IgD-negative memory B cell (primary cell): Measurements from ENCODE around the gene TCP10L. TPM values are rescaled to one million over a fixed set of nuclear protein-coding genes. Genes with fewer than 3 reads are reported as not detected.
A peak's percentile ranks its signal among the peaks of the same experiment; 100 is the strongest.

Experiments
- H3K27ac Mint-ChIP-seq, 3 donors: one replicate each; pipeline ENCODE4 v1.8.0; 2020 to 2022; ENCODE audit warnings: mild to moderate bottlenecking in 3 of 3, mixed read lengths in 3 of 3, moderate library complexity in 1 of 3
- H3K27me3 Mint-ChIP-seq: one replicate; pipeline ENCODE4 v1.8.0; 2021; ENCODE audit warnings: mixed read lengths
- H3K36me3 Mint-ChIP-seq: one replicate; pipeline ENCODE4 v1.8.0; 2020; ENCODE audit warnings: mild to moderate bottlenecking, mixed read lengths
- H3K4me1 Mint-ChIP-seq, 3 donors: one replicate each; pipeline ENCODE4 v1.8.0; 2020 to 2022; ENCODE audit warnings: mixed read lengths in 3 of 3, mild to moderate bottlenecking in 1 of 3
- H3K4me3 Mint-ChIP-seq, 4 donors: one replicate each; pipeline ENCODE4 v1.8.0; 2020 to 2022; ENCODE audit warnings: mild to moderate bottlenecking in 4 of 4, mixed read lengths in 4 of 4, moderate library complexity in 3 of 4
- H3K9me3 Mint-ChIP-seq, 3 donors: one replicate each; pipeline ENCODE4 v1.8.0; 2020 to 2021; ENCODE audit warnings: mixed read lengths in 3 of 3, mild to moderate bottlenecking in 1 of 3
- polyA plus RNA-seq: library from polyadenylated mRNA; unstranded; fragments of 300-500 nt; fragmentation: Illumina TruSeq; gene quantifications from one replicate; pipeline ENCODE4 v1.2.3, GENCODE V29; 2021

The TCP10L gene
- polyA plus RNA-seq, 1 donor from 2014 or later, result 0.28 TPM

- Mint-ChIP-seq H3K36me3 (peaks cover 2% of the 10 kb centered on the region), H3K27ac (peak overlapping the region in 1 of 3 donors; percentile 57), H3K4me3 (no peak overlapping the region), H3K9me3 (no peaks in the 10 kb centered on the region), H3K27me3 (no peaks in the 10 kb centered on the region), H3K4me1 (peaks cover 0 to 5% (median 0%) of the 10 kb centered on the region in 3 donors)
These were observed 13.8 kb upstream of the TCP10L start for GRCh38 chr21:32599091-32599490.

GRCh38 chr21:32597205-32597604, 11.9 kb upstream of the TCP10L start:
- H3K27ac Mint-ChIP-seq, result peak overlapping the region in 1 of 3 donors; percentile 80
- H3K27me3 Mint-ChIP-seq, result no peaks in the 10 kb centered on the region
- H3K4me3 Mint-ChIP-seq, result no peak overlapping the region
- peaks cover 0 to 5% (median 0%) of the 10 kb centered on the region in 3 donors for H3K4me1 Mint-ChIP-seq
- H3K9me3 Mint-ChIP-seq, result no peaks in the 10 kb centered on the region
- no peaks in the 10 kb centered on the region for H3K36me3 Mint-ChIP-seq

GRCh38 chr21:32595431-32595830, 10.1 kb upstream of the TCP10L start:
- Mint-ChIP-seq H3K27ac (no peak overlapping the region), H3K36me3 (peaks cover 3% of the 10 kb centered on the region), H3K9me3 (no peaks in the 10 kb centered on the region), H3K4me3 (no peak overlapping the region), H3K27me3 (no peaks in the 10 kb centered on the region), H3K4me1 (peaks cover 0 to 3% (median 0%) of the 10 kb centered on the region in 3 donors)

DNA sequence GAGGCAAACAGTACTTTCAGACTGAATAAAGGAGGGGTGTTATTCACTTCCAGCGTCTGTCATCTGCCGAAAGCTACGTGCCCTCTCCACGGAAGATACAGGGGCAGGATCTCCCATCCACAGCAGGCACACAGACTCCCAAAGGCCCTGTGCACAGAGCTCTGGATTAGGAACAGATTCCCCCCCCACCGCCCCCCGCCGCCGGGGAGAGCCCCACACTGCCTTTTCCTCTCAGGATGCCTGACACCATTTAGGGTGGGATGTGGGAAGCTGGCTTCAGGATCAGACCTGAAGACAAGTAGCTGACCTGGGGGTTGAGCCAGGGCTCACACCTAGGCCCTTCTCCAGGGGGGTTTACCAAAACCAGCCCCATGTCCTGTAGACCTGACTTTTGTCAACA, 8.4 kb upstream of the TCP10L start:
- H3K27ac Mint-ChIP-seq, result no peak overlapping the region
- H3K9me3 Mint-ChIP-seq, result no peaks in the 10 kb centered on the region
- no peak overlapping the region for H3K4me3 Mint-ChIP-seq
- H3K4me1 Mint-ChIP-seq, result no peaks in the 10 kb centered on the region
- no peaks in the 10 kb centered on the region for H3K27me3 Mint-ChIP-seq
- H3K36me3 Mint-ChIP-seq, result peaks cover 3% of the 10 kb centered on the region

GRCh38 chr21:32592929-32593502, 7.7 kb upstream of the TCP10L start:
- Mint-ChIP-seq H3K27me3 (no peaks in the 10 kb centered on the region), H3K4me1 (no peaks in the 10 kb centered on the region), H3K27ac (no peak overlapping the region), H3K4me3 (no peak overlapping the region), H3K36me3 (peaks cover 3% of the 10 kb centered on the region), H3K9me3 (no peaks in the 10 kb centered on the region)

DNA sequence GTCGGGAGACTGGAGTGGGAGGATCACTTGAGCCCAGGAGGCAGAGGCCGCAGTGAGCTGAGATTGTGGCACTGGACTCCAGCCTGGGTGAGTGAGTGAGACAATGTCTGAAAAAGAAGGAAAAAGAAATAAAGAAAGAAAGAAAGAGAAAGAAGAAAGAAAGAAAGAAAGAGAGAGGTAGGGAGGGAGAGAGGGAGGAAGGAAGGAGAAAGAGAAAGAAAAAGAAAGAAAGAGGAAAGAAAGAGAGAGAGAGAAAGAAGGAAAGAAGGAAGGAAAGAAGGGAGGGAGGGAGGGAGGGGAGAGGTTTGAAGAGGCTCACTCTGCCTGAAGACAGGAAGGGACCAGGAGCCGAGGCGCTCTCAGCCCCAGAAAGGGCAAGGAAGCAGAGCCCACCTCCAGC, 4.8 kb upstream of the TCP10L start:
- H3K27me3 Mint-ChIP-seq, result no peaks in the 10 kb centered on the region
- peaks cover 3% of the 10 kb centered on the region for H3K36me3 Mint-ChIP-seq
- no peaks in the 10 kb centered on the region for H3K9me3 Mint-ChIP-seq
- H3K27ac Mint-ChIP-seq, result no peak overlapping the region
- no peak overlapping the region for H3K4me3 Mint-ChIP-seq
- no peaks in the 10 kb centered on the region for H3K4me1 Mint-ChIP-seq

GRCh38 chr21:32587651-32588050, 2.3 kb upstream of the TCP10L start:
- Mint-ChIP-seq H3K27me3 (peaks cover 4% of the 10 kb centered on the region), H3K4me1 (no peaks in the 10 kb centered on the region), H3K36me3 (peaks cover 3% of the 10 kb centered on the region), H3K9me3 (no peaks in the 10 kb centered on the region), H3K27ac (no peak overlapping the region), H3K4me3 (no peak overlapping the region)

- no peaks in the 10 kb centered on the region for H3K9me3 Mint-ChIP-seq
- H3K36me3 Mint-ChIP-seq, result peaks cover 3% of the 10 kb centered on the region
- no peak overlapping the region for H3K27ac Mint-ChIP-seq
- no peaks in the 10 kb centered on the region for H3K4me1 Mint-ChIP-seq
- no peak overlapping the region for H3K4me3 Mint-ChIP-seq
- peaks cover 4% of the 10 kb centered on the region for H3K27me3 Mint-ChIP-seq
These were observed 1.8 kb upstream of the TCP10L start for GRCh38 chr21:32587120-32587519.

DNA sequence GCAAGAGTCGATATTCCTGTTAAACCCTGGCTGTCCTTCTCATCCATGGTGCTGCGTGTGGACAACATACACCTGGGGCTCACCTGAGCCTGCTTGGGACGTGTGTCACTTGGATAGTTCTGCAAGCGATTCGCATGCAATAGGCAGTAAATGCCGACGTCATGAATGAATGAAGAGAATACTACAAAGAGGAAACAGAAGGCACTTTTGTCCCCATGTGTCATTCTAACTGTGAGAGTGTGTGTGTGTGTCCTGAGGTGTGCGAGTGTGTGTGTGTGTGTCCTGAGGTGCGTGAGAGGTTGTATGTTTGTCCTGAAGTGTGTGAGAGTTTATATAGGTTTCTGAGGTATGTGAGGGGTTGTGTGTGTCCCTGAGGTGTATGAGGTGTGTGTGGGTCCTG, 647 bp upstream of the TCP10L start:
- H3K36me3 Mint-ChIP-seq, result peaks cover 2% of the 10 kb centered on the region
- H3K4me1 Mint-ChIP-seq, result no peaks in the 10 kb centered on the region
- peaks cover 4% of the 10 kb centered on the region for H3K27me3 Mint-ChIP-seq
- H3K9me3 Mint-ChIP-seq, result no peaks in the 10 kb centered on the region
- no peak overlapping the region for H3K4me3 Mint-ChIP-seq
- no peak overlapping the region for H3K27ac Mint-ChIP-seq

- H3K27ac Mint-ChIP-seq, result no peak overlapping the region
- peaks cover 4% of the 10 kb centered on the region for H3K27me3 Mint-ChIP-seq
- H3K4me1 Mint-ChIP-seq, result no peaks in the 10 kb centered on the region
- no peak overlapping the region for H3K4me3 Mint-ChIP-seq
- H3K9me3 Mint-ChIP-seq, result no peaks in the 10 kb centered on the region
- no peaks in the 10 kb centered on the region for H3K36me3 Mint-ChIP-seq
These were observed 851 bp downstream of the TCP10L start for GRCh38 chr21:32584472-32584871.

DNA sequence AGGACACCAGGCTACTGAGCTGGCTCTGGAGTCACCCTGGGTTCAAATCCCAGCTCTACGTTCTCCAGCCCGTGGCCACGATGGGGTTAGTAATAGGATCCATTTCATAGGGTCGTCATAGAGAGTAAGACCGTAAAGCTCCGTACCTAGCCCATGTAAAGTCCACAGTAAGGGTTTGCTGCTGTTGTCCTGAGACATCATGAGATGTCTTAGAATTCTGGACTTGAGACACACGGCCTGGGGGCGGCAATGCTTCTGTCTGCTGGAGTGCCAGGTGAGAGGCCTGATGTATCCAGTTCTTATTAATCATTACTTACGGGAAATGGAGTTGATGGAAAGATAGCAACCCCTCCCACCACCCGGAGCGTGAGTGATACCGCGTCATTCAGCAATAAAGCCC, 3.6 kb downstream of the TCP10L start:
- Mint-ChIP-seq H3K4me1 (no peaks in the 10 kb centered on the region), H3K4me3 (no peak overlapping the region), H3K27me3 (peaks cover 4% of the 10 kb centered on the region), H3K36me3 (no peaks in the 10 kb centered on the region), H3K9me3 (no peaks in the 10 kb centered on the region), H3K27ac (no peak overlapping the region)

DNA sequence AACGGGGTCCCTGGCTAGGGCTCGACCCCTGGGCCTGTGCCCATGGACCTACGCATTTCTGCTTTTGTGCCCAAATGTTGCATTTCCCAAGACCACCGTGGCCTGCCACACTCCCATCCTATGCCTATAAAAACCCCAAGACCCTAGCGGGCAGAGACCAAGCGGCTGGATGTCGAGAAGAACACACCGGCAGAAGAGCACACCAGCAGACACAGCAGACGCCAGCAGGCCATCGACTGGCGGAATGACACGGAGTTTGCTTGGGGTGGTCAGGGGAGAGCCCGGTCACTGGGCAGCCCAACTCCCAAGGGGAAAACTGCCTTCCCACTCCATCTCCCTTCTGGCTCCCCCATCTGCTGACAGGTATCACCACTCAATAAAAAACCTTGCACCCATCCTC, 4.4 kb downstream of the TCP10L start:
- H3K4me3 Mint-ChIP-seq, result no peak overlapping the region
- no peaks in the 10 kb centered on the region for H3K4me1 Mint-ChIP-seq
- no peaks in the 10 kb centered on the region for H3K9me3 Mint-ChIP-seq
- H3K27ac Mint-ChIP-seq, result no peak overlapping the region
- H3K27me3 Mint-ChIP-seq, result peaks cover 4% of the 10 kb centered on the region
- H3K36me3 Mint-ChIP-seq, result no peaks in the 10 kb centered on the region

DNA sequence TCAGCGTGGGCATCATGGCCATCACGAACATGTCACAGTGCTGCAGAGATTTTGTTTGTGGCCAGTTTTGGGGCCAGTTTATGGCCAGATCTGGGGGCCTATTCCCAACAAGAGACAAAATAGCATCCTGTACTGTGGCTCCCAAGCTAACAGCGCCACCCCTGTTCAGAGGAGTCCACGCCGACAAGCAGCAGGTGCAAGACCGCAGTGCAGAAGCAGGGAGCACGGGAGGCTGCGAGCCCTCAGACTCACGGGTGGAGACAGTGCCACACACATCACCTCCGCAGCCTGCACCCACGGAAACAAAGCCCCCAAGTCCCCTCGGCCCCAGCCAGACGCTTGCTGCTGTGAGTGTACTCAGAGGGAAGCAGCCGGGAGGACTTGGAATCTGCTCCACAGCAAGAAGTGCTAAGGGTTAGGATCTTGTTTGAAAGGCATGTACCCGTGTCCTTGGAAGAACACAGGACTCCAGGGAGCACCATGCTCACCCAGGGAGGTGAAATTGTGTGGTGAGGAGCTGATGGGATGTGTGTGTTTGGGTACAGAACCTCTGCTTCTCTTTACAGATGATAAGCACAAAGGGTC, 7.1 kb downstream of the TCP10L start:
- H3K27me3 Mint-ChIP-seq, result peaks cover 2% of the 10 kb centered on the region
- H3K9me3 Mint-ChIP-seq, result no peaks in the 10 kb centered on the region
- no peaks in the 10 kb centered on the region for H3K36me3 Mint-ChIP-seq
- H3K4me1 Mint-ChIP-seq, result no peaks in the 10 kb centered on the region
- no peak overlapping the region for H3K27ac Mint-ChIP-seq
- no peak overlapping the region for H3K4me3 Mint-ChIP-seq

DNA sequence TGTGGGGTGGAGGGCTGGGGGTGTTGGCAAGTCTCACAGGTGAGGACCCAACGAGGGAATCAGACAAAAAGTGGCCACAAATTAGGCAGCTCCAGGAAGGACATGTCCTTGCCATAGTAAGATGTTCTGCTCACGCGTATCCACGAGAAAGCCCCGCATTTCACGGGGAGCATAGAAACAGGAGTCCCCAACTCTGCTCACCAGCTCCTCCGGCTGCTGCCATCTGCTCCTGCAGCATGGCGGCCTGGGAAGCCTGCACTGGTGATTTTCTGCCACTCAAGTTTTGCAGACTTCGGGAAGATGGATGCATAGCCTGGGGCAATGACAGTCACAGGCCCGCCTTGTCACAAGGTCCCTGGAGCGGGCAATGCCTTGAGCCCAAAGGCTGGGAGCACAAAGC, 9.3 kb downstream of the TCP10L start:
- H3K27ac Mint-ChIP-seq, result peak overlapping the region in 1 of 3 donors; percentile 67
- peaks cover 7% of the 10 kb centered on the region for H3K27me3 Mint-ChIP-seq
- no peaks in the 10 kb centered on the region for H3K9me3 Mint-ChIP-seq
- no peaks in the 10 kb centered on the region for H3K36me3 Mint-ChIP-seq
- peaks cover 0 to 4% (median 0%) of the 10 kb centered on the region in 3 donors for H3K4me1 Mint-ChIP-seq
- no peak overlapping the region for H3K4me3 Mint-ChIP-seq

- peaks cover 0 to 4% (median 0%) of the 10 kb centered on the region in 3 donors for H3K4me1 Mint-ChIP-seq
- H3K9me3 Mint-ChIP-seq, result no peaks in the 10 kb centered on the region
- peak overlapping the region in 1 of 3 donors; percentile 39 for H3K27ac Mint-ChIP-seq
These were observed 10.1 kb downstream of the TCP10L start for GRCh38 chr21:32574946-32575925.

More at GRCh38 chr21:32574946-32575925, 10.1 kb downstream of the TCP10L start:
- Mint-ChIP-seq H3K27me3 (peaks cover 7% of the 10 kb centered on the region), H3K4me3 (no peak overlapping the region), H3K36me3 (no peaks in the 10 kb centered on the region)
